PC-3 (cell line): ENCODE data around the gene HDAC1.

Experiments used
- CTCF ChIP-seq: fragments of 300-600 bp; sonication (generic); conservative IDR thresholded peaks from 2 replicates; pipeline ENCODE4 v1.5.1; 2017; ENCODE audit warnings: antibody characterized with exemption, low read depth, mild to moderate bottlenecking, low read length
- EZH2phosphoT487 ChIP-seq: fragments of 300-600 bp; sonication (generic); IDR thresholded peaks from 2 replicates; pipeline ENCODE4 v1.6.1; 2018; ENCODE audit warnings: mild to moderate bottlenecking, antibody characterized with exemption, low read length, borderline replicate concordance

- no peak for TF ChIP-seq CTCF
- TF ChIP-seq EZH2phosphoT487, result no peak
Measured at GRCh38 chr1:32349211-32349708, 57.4 kb downstream of the HDAC1 start.
